Stimulated activated memory B cell treated with anti-CD40 and anti-IgM and Interleukin-4, amounts not matched to agents 10 μg/mL and 1 μg/mL and 100 μg/mL, for 72 hours (primary cell): Measurements from ENCODE around the gene MANSC4.
A peak's percentile ranks its signal among the peaks of the same experiment; 100 is the strongest.

ENCODE experiments used
- ATAC-seq: fragments of 150-1000 bp; cut with Tn5 transposase; 2 replicates; pipeline ENCODE4 v1.10.0; 2021
- H3K27ac Mint-ChIP-seq: one replicate; pipeline ENCODE4 v1.8.0; 2022; ENCODE audit warnings: mild to moderate bottlenecking, mixed read lengths
- H3K27me3 Mint-ChIP-seq: one replicate; pipeline ENCODE4 v1.8.0; 2022; ENCODE audit warnings: mixed read lengths
- H3K36me3 Mint-ChIP-seq: one replicate; pipeline ENCODE4 v1.8.0; 2022; ENCODE audit warnings: mixed read lengths
- H3K4me1 Mint-ChIP-seq: one replicate; pipeline ENCODE4 v1.8.0; 2022; ENCODE audit warnings: mixed read lengths
- H3K4me3 Mint-ChIP-seq: one replicate; pipeline ENCODE4 v1.8.0; 2022; ENCODE audit warnings: mild to moderate bottlenecking, moderate library complexity, mixed read lengths
- H3K9me3 Mint-ChIP-seq: one replicate; pipeline ENCODE4 v1.8.0; 2022; ENCODE audit warnings: mixed read lengths

The MANSC4 gene

GRCh38 chr12:27779920-27780611 lies at the start of gene MANSC4, which contains the start of gene KLHL42:
TSS of gene MANSC4 (minus strand) at chr12:27780236. CDS start at chr12:27771276, 8,960 bp downstream.
TSS of gene KLHL42 (plus strand) at chr12:27780233. CDS start at chr12:27780331, 98 bp downstream.
- H3K27ac Mint-ChIP-seq: peak within 1 kb of the TSS; percentile 71
- peaks cover 6% of the 10 kb centered on the region for H3K36me3 Mint-ChIP-seq
- no peaks in the 10 kb centered on the region for H3K9me3 Mint-ChIP-seq

GRCh38 chr12:27828196-27828595 lies 48.2 kb upstream of the MANSC4 start:
- Mint-ChIP-seq H3K4me3 (no peak overlapping the region), H3K27me3 (no peaks in the 10 kb centered on the region), H3K36me3 (no peaks in the 10 kb centered on the region), H3K9me3 (no peaks in the 10 kb centered on the region), H3K27ac (no peak overlapping the region), H3K4me1 (peaks cover 18% of the 10 kb centered on the region)
- ATAC-seq: no peak

More at GRCh38 chr12:27779920-27780611, at the start of gene MANSC4, which contains the start of gene KLHL42:
- H3K4me3 Mint-ChIP-seq: peak within 1 kb of the TSS; percentile 83
- peaks cover 34% of the 10 kb centered on the region for H3K4me1 Mint-ChIP-seq
- peak; percentile 92 for ATAC-seq
- no peaks in the 10 kb centered on the region for H3K27me3 Mint-ChIP-seq

- ATAC-seq: no peak
- H3K4me1 Mint-ChIP-seq: peaks cover 39% of the 10 kb centered on the region
- H3K9me3 Mint-ChIP-seq: no peaks in the 10 kb centered on the region
- no peak overlapping the region for H3K27ac Mint-ChIP-seq
- H3K27me3 Mint-ChIP-seq: no peaks in the 10 kb centered on the region
- H3K4me3 Mint-ChIP-seq: no peak overlapping the region
- H3K36me3 Mint-ChIP-seq: no peaks in the 10 kb centered on the region
Observed at GRCh38 chr12:27826076-27826475, 46.0 kb upstream of the MANSC4 start.

- ATAC-seq: peak; percentile 82
- Mint-ChIP-seq H3K9me3 (no peaks in the 10 kb centered on the region), H3K4me1 (peaks cover 41% of the 10 kb centered on the region), H3K36me3 (no peaks in the 10 kb centered on the region), H3K27me3 (no peaks in the 10 kb centered on the region), H3K27ac (peak overlapping the region; percentile 77), H3K4me3 (peak overlapping the region; percentile 47)
Observed at GRCh38 chr12:27824126-27824842, 44.2 kb upstream of the MANSC4 start.

GRCh38 chr12:27823038-27823437 lies 43.0 kb upstream of the MANSC4 start:
- no peaks in the 10 kb centered on the region for H3K27me3 Mint-ChIP-seq
- no peak overlapping the region for H3K4me3 Mint-ChIP-seq
- no peak for ATAC-seq
- peak overlapping the region; percentile 77 for H3K27ac Mint-ChIP-seq
- no peaks in the 10 kb centered on the region for H3K9me3 Mint-ChIP-seq
- no peaks in the 10 kb centered on the region for H3K36me3 Mint-ChIP-seq
- peaks cover 41% of the 10 kb centered on the region for H3K4me1 Mint-ChIP-seq

- Mint-ChIP-seq H3K27ac (peak overlapping the region; percentile 41), H3K4me3 (peak overlapping the region; percentile 76), H3K27me3 (no peaks in the 10 kb centered on the region), H3K4me1 (peaks cover 41% of the 10 kb centered on the region), H3K36me3 (no peaks in the 10 kb centered on the region), H3K9me3 (no peaks in the 10 kb centered on the region)
- ATAC-seq: peak; percentile 84
Observed at GRCh38 chr12:27822076-27822712, 42.2 kb upstream of the MANSC4 start.

GRCh38 chr12:27821259-27821973 lies 41.4 kb upstream of the MANSC4 start:
- Mint-ChIP-seq H3K27me3 (no peaks in the 10 kb centered on the region), H3K9me3 (no peaks in the 10 kb centered on the region), H3K4me3 (no peak overlapping the region), H3K36me3 (no peaks in the 10 kb centered on the region), H3K27ac (no peak overlapping the region), H3K4me1 (peaks cover 41% of the 10 kb centered on the region)
- no peak for ATAC-seq

GRCh38 chr12:27820564-27820963 lies 40.5 kb upstream of the MANSC4 start:
- ATAC-seq: no peak
- Mint-ChIP-seq H3K27ac (no peak overlapping the region), H3K27me3 (no peaks in the 10 kb centered on the region), H3K4me1 (peaks cover 41% of the 10 kb centered on the region), H3K36me3 (no peaks in the 10 kb centered on the region), H3K9me3 (no peaks in the 10 kb centered on the region), H3K4me3 (no peak overlapping the region)

GRCh38 chr12:27818401-27818918 lies 38.4 kb upstream of the MANSC4 start:
- no peaks in the 10 kb centered on the region for H3K36me3 Mint-ChIP-seq
- H3K27me3 Mint-ChIP-seq: no peaks in the 10 kb centered on the region
- no peaks in the 10 kb centered on the region for H3K9me3 Mint-ChIP-seq
- H3K4me3 Mint-ChIP-seq: no peak overlapping the region
- peaks cover 25% of the 10 kb centered on the region for H3K4me1 Mint-ChIP-seq
- ATAC-seq: no peak
- no peak overlapping the region for H3K27ac Mint-ChIP-seq

- no peak for ATAC-seq
- no peaks in the 10 kb centered on the region for H3K36me3 Mint-ChIP-seq
- H3K27me3 Mint-ChIP-seq: no peaks in the 10 kb centered on the region
- no peak overlapping the region for H3K4me3 Mint-ChIP-seq
- no peak overlapping the region for H3K27ac Mint-ChIP-seq
- no peaks in the 10 kb centered on the region for H3K9me3 Mint-ChIP-seq
- peaks cover 18% of the 10 kb centered on the region for H3K4me1 Mint-ChIP-seq
Observed at GRCh38 chr12:27817766-27818165, 37.7 kb upstream of the MANSC4 start.

- H3K9me3 Mint-ChIP-seq: no peaks in the 10 kb centered on the region
- no peak overlapping the region for H3K27ac Mint-ChIP-seq
- no peak for ATAC-seq
- no peak overlapping the region for H3K4me3 Mint-ChIP-seq
- H3K36me3 Mint-ChIP-seq: no peaks in the 10 kb centered on the region
- H3K4me1 Mint-ChIP-seq: no peaks in the 10 kb centered on the region
- no peaks in the 10 kb centered on the region for H3K27me3 Mint-ChIP-seq
Observed at GRCh38 chr12:27814851-27815591, 35.0 kb upstream of the MANSC4 start.

GRCh38 chr12:27814411-27814810 lies 34.4 kb upstream of the MANSC4 start:
- H3K27me3 Mint-ChIP-seq: no peaks in the 10 kb centered on the region
- no peaks in the 10 kb centered on the region for H3K4me1 Mint-ChIP-seq
- H3K4me3 Mint-ChIP-seq: no peak overlapping the region
- no peak overlapping the region for H3K27ac Mint-ChIP-seq
- ATAC-seq: no peak
- no peaks in the 10 kb centered on the region for H3K36me3 Mint-ChIP-seq
- no peaks in the 10 kb centered on the region for H3K9me3 Mint-ChIP-seq

GRCh38 chr12:27812502-27812901 lies 32.5 kb upstream of the MANSC4 start:
- H3K4me1 Mint-ChIP-seq: no peaks in the 10 kb centered on the region

GRCh38 chr12:27810756-27811155 lies 30.7 kb upstream of the MANSC4 start:
- ATAC-seq: no peak
- H3K27ac Mint-ChIP-seq: no peak overlapping the region
- no peaks in the 10 kb centered on the region for H3K9me3 Mint-ChIP-seq
- H3K4me3 Mint-ChIP-seq: no peak overlapping the region
- no peaks in the 10 kb centered on the region for H3K36me3 Mint-ChIP-seq
- H3K27me3 Mint-ChIP-seq: peaks cover 13% of the 10 kb centered on the region
- no peaks in the 10 kb centered on the region for H3K4me1 Mint-ChIP-seq

More at GRCh38 chr12:27812502-27812901, 32.5 kb upstream of the MANSC4 start:
- Mint-ChIP-seq H3K27ac (no peak overlapping the region), H3K27me3 (peaks cover 12% of the 10 kb centered on the region), H3K4me3 (no peak overlapping the region), H3K36me3 (no peaks in the 10 kb centered on the region), H3K9me3 (no peaks in the 10 kb centered on the region)
- ATAC-seq: no peak
